Liver (tissue), 9 donors: Measurements from ENCODE around the gene JAK1. TPM values are rescaled to one million over a fixed set of nuclear protein-coding genes. Genes with fewer than 3 reads are reported as not detected.

Experiments
- DNase-seq: peaks from one replicate; pipeline ENCODE4 v3.0.0-alpha.2; 2017; ENCODE audit warnings: low spot score
- H3K27ac ChIP-seq, 2 donors: one replicate each; pipeline ENCODE4 v1.7.0; 2013; ENCODE audit warnings: inconsistent platforms in 2 of 2, low read length in 2 of 2, control low read depth in 1 of 2, low read depth in 1 of 2, mild to moderate bottlenecking in 1 of 2
- H3K27me3 ChIP-seq, 4 donors: one replicate each; pipeline versions ENCODE4 v1.6.1 to v1.7.0; 2013; ENCODE audit warnings: low read length in 3 of 4, inconsistent platforms in 1 of 4, mild to moderate bottlenecking in 1 of 4, moderate library complexity in 1 of 4; ENCODE audit not compliant: control insufficient read depth in 4 of 4, insufficient read depth in 4 of 4
- H3K36me3 ChIP-seq, 4 donors: one replicate each; pipeline versions ENCODE4 v1.6.1 to v1.7.0; 2013; ENCODE audit warnings: low read length in 3 of 4, mild to moderate bottlenecking in 3 of 4, low read depth in 1 of 4, moderate library complexity in 1 of 4; ENCODE audit not compliant: control insufficient read depth in 4 of 4, insufficient read depth in 3 of 4
- H3K4me1 ChIP-seq, 4 donors: one replicate each; pipeline versions ENCODE4 v1.6.1 to v1.7.0; 2013; ENCODE audit warnings: low read length in 3 of 4, mild to moderate bottlenecking in 3 of 4, moderate library complexity in 1 of 4; ENCODE audit not compliant: control insufficient read depth in 4 of 4, insufficient read depth in 4 of 4
- H3K4me3 ChIP-seq, 3 donors: one replicate each; pipeline versions ENCODE4 v1.6.1 to v1.7.0; 2013; ENCODE audit warnings: low read length in 3 of 3, control low read depth in 1 of 3, low read depth in 1 of 3, mild to moderate bottlenecking in 1 of 3
- H3K9ac ChIP-seq, 2 donors: one replicate each; pipeline ENCODE4 v1.7.0; 2013; ENCODE audit warnings: low read length in 2 of 2, mild to moderate bottlenecking in 2 of 2, moderate library complexity in 2 of 2, control low read depth in 1 of 2, low read depth in 1 of 2
- H3K9me3 ChIP-seq, 4 donors: one replicate each; pipeline versions ENCODE4 v1.6.1 to v1.7.0; 2013; ENCODE audit warnings: low read length in 3 of 4; ENCODE audit not compliant: control insufficient read depth in 4 of 4
- ATF3 ChIP-seq: IDR thresholded peaks from 2 replicates; pipeline ENCODE4 v1.6.1; 2016; ENCODE audit warnings: antibody characterized with exemption
- CTCF ChIP-seq: fragments of 150-350 bp; IDR thresholded peaks from 2 replicates; pipeline ENCODE4 v1.5.1; 2017; ENCODE audit warnings: improper control_type of control experiment, low read depth, low read length; ENCODE audit not compliant: missing input control
- EGR1 ChIP-seq, 2 donors: IDR thresholded peaks; 2 replicates each; pipeline ENCODE4 v1.6.1; 2016 to 2018; ENCODE audit warnings: antibody characterized with exemption in 2 of 2, low read depth in 2 of 2
- FOXA1 ChIP-seq: IDR thresholded peaks from 2 replicates; pipeline ENCODE4 v1.6.1; 2016; ENCODE audit warnings: antibody characterized with exemption
- FOXA2 ChIP-seq: IDR thresholded peaks from 2 replicates; pipeline ENCODE4 v1.6.1; 2016; ENCODE audit warnings: antibody characterized with exemption
- GABPA ChIP-seq, 2 donors: IDR thresholded peaks in 1 of 2; conservative IDR thresholded peaks in 1 of 2; 2 replicates each; pipeline ENCODE4 v1.6.1; 2016; ENCODE audit warnings: antibody characterized with exemption in 2 of 2, mild to moderate bottlenecking in 1 of 2, moderate library complexity in 1 of 2
- HNF4A ChIP-seq, 2 donors: conservative IDR thresholded peaks; 2 replicates each; pipeline ENCODE4 v1.6.1; 2016; ENCODE audit warnings: antibody characterized with exemption in 2 of 2, mild to moderate bottlenecking in 2 of 2
- HNF4G ChIP-seq: IDR thresholded peaks from 2 replicates; pipeline ENCODE4 v1.6.1; 2016; ENCODE audit warnings: antibody characterized with exemption
- JUND ChIP-seq, 2 donors: IDR thresholded peaks; 2 replicates each; pipeline ENCODE4 v1.6.1; 2016; ENCODE audit warnings: antibody characterized with exemption in 2 of 2
- MAX ChIP-seq: IDR thresholded peaks from 2 replicates; pipeline ENCODE4 v1.6.1; 2016; ENCODE audit warnings: antibody characterized with exemption
- NR2F2 ChIP-seq: IDR thresholded peaks from 2 replicates; pipeline ENCODE4 v1.6.1; 2016; ENCODE audit warnings: antibody characterized with exemption
- RAD21 ChIP-seq, 2 donors: IDR thresholded peaks; 2 replicates each; pipeline ENCODE4 v1.6.1; 2016; ENCODE audit warnings: antibody characterized with exemption in 2 of 2, mild to moderate bottlenecking in 2 of 2
- REST ChIP-seq: IDR thresholded peaks from 2 replicates; pipeline ENCODE4 v1.6.1; 2016; ENCODE audit warnings: antibody characterized with exemption, mild to moderate bottlenecking
- RXRA ChIP-seq, 2 donors: IDR thresholded peaks; 2 replicates each; pipeline ENCODE4 v1.6.1; 2017 to 2018; ENCODE audit warnings: antibody characterized with exemption in 2 of 2, mild to moderate bottlenecking in 1 of 2
- SP1 ChIP-seq: IDR thresholded peaks from 2 replicates; pipeline ENCODE4 v1.6.1; 2018; ENCODE audit warnings: antibody characterized with exemption, mild to moderate bottlenecking
- TAF1 ChIP-seq: conservative IDR thresholded peaks from 2 replicates; pipeline ENCODE4 v1.6.1; 2016; ENCODE audit warnings: antibody characterized with exemption, mild to moderate bottlenecking
- YY1 ChIP-seq: IDR thresholded peaks from 2 replicates; pipeline ENCODE4 v1.6.1; 2016; ENCODE audit warnings: antibody characterized with exemption, mild to moderate bottlenecking
- ZBTB33 ChIP-seq: IDR thresholded peaks from 2 replicates; pipeline ENCODE4 v1.6.1; 2016; ENCODE audit warnings: antibody characterized with exemption
- WGBS: extraction: QIAGEN DNeasy Blood & Tissue Kit; methylation state at CpG from one replicate; pipeline ENCODE4 v1.1.7; 2013; 5-methylcytosine and 5-hydroxymethylcytosine counted together
- polyA plus RNA-seq, 2 donors: library from polyadenylated mRNA; stranded (reverse) in 1 of 2; unstranded in 1 of 2; fragments of 200-250 nt in 1 of 2; fragments of >200 nt in 1 of 2; fragmentation: Nextera tagmentation in 1 of 2; extraction: Ambion mirVana in 1 of 2; gene quantifications; one replicate each; pipeline versions ENCODE4 v1.2.1 to v1.2.3, GENCODE V29; 2013 to 2015
- total RNA-seq, 2 donors: library from RNA; depleted of rRNA; stranded (reverse); fragments of >200 nt; gene quantifications; one replicate each; pipeline ENCODE4 v1.2.3, GENCODE V29; 2014
- donor health status: healthy.
- donor health status: healthy.
- donor health status: healthy.
- donor health status: healthy.
- donor health status: healthy.

JAK1 gene
- total and polyA plus RNA-seq, 4 donors: 24.1 to 68.6 (median 34.5) TPM

GRCh38 chr1:64871256-64871655 is 95.1 kb downstream of the JAK1 start:
- Histone ChIP-seq H3K4me1 (no peaks in the 10 kb centered on the region), H3K9me3 (no peaks in the 10 kb centered on the region), H3K27ac (no peak overlapping the region), H3K27me3 (no peaks in the 10 kb centered on the region), H3K4me3 (no peak overlapping the region), H3K9ac (no peak overlapping the region), H3K36me3 (peaks cover 0 to 62% (median 42%) of the 10 kb centered on the region in 4 donors)
- 95% methylated on average over 8 of the region's 8 CpGs for WGBS
- DNase-seq: no peak
- TF ChIP-seq FOXA1 (no peak), RAD21 (IDR thresholded peaks at IDR 0.05) (no peak), TAF1 (no peak), SP1 (no peak), NR2F2 (no peak)

- no peak for DNase-seq
- TF ChIP-seq GABPA (IDR thresholded peaks at IDR 0.05 in 1 of 2, conservative IDR thresholded peaks at IDR 0.05 in 1 of 2): no peak
- no peak for TF ChIP-seq CTCF
- no peak for TF ChIP-seq MAX
- no peak for TF ChIP-seq HNF4A (conservative IDR thresholded peaks at IDR 0.05)
- no peak for TF ChIP-seq RAD21 (IDR thresholded peaks at IDR 0.05)
- no peak for TF ChIP-seq ATF3
- no peak for TF ChIP-seq YY1
- TF ChIP-seq SP1: no peak
- TF ChIP-seq TAF1: no peak
- TF ChIP-seq FOXA1: no peak
- no peak for TF ChIP-seq EGR1 (IDR thresholded peaks at IDR 0.05; ENCODE audit: low read depth in 2 of 2)
- no peak for TF ChIP-seq HNF4G
- TF ChIP-seq FOXA2: no peak
- no peak for TF ChIP-seq NR2F2
- no peak for TF ChIP-seq ZBTB33
- TF ChIP-seq JUND (IDR thresholded peaks at IDR 0.05): no peak
- no peak for TF ChIP-seq REST
- no peak for TF ChIP-seq RXRA (IDR thresholded peaks at IDR 0.05)
- 86% methylated on average over 1 of the region's 1 CpG for WGBS
- H3K9ac ChIP-seq: no peak overlapping the region
- no peaks in the 10 kb centered on the region for H3K9me3 ChIP-seq
- no peak overlapping the region for H3K4me3 ChIP-seq
- peaks cover 0 to 2% (median 0%) of the 10 kb centered on the region in 4 donors for H3K4me1 ChIP-seq
- H3K27ac ChIP-seq: no peak overlapping the region
- no peaks in the 10 kb centered on the region for H3K27me3 ChIP-seq
- H3K36me3 ChIP-seq: peaks cover 2 to 50% (median 21%) of the 10 kb centered on the region in 4 donors
These were observed 99.1 kb downstream of the JAK1 start for GRCh38 chr1:64867266-64867665.
